ENCODE data around the gene EML4.
A peak's percentile ranks its signal among the peaks of the same experiment; 100 is the strongest.

The EML4 gene

DNA sequence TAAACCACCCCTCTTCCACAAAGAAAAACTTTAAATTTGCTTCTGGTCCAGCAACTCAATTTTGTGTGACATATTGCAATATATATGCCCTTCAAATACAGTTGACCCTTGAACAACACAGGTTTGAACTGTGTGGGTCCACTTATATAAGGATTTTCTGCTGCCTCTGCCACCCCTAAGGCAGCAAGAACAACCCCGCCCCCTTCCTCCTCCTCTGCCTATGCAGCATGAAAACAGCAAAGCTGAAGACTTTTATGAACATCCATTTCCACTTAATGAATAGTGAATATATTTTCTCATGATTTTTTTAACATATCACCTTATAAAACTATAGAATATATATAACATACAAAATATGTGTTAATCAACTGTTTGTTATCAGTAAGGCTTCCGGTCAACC is 58.3 kb downstream of the EML4 start:
- no peak for DNase-seq

DNA sequence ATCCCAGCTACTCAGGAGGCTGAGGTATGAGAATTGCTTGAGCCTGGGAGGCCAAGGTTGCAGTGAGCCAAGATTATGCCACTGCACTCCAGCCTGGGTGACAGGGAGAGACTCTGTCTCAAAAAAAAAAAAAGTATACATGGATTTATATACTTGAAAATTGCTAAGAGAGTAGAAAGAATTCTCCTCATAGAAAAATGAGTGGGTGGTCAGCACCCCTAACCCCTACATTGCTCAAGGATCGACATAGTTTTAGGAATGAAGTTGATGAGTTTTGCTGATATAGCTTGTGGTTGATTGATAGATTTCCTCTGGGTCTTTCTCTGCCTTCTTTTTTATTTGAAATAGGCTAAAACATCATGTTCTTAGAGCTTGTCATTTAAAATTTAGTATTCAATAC is 58.9 kb downstream of the EML4 start:
- DNase-seq: no peak

DNA sequence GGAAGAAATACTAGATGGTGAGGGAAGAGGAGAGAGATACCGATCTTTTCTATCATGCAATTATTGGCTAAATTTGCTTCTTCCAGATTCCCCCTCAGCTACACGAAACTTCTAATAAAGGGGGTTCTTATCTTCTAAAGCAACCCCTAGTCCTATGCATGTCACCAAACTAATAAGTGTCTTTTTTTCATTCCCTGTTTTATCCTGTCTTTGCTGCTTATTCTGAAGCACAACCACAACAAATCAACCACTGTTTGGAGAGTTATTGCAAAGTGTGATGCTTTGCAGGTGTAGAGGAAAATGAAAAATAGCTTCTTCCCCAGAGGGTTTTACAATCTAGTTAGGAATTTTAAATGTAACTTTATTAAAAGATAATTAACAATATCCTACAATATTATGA is 60.8 kb downstream of the EML4 start:
- DNase-seq: no peak

DNA sequence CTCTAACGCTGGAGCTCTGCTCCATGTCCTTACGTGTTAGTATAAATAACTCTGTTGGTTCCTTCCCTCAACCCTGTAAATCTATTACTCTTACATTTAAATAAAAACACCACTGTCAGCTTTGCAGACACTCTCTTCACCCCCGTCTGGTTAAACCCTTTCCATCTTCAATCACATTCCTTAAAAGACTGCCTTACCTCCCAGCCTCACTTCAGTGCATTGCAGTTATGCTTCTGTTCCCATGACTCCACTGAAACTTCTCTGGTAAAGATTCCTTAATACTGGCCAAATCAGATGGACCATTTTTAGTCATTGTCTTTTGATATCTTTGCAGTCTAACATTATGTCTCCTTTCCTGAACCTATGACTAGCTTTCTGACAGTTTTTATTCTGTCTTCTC is 61.7 kb downstream of the EML4 start:
- DNase-seq: no peak

DNA sequence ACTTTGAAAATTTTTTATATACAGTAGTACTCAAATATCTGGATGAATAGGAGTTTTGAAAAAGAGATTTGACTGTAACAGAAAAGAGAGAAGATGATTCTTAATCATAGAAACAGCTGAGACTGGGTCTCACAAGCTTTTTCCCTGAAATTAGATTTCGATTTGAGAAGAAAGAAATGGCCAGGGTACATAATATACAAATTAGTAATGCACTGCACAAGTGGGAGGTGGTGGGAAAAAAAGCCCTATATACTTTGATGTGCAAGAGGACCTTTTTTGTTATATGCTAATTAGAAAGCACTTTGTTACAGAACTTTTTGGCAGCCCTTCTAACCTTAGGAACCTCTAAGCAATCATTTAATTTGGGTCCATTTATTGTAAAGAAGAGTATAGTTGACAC is 62.9 kb downstream of the EML4 start:
- no peak for DNase-seq

DNA sequence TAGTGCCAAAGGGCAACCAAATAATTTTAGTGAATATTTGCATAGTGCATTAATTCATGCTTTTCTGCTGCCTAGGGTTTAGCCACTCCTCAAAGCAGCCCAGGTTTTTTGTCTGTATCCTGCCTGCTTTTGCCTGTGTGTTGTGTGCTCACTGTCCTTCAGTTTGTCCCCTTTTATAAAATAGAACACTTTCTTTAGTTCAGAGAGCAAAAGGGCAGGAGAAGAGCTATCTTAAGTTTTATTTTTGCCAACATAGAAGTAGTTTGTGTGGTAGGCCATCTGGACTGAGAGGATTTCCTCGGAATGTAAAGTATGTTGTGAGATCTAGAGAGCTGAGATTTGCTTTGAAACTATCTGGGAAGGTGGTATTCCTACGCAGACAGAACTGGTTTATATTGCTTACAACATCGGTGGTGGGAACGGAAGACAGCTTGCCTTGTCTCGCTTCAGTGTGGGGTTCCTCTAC is 64.9 kb downstream of the EML4 start:
- no peak for DNase-seq

DNA sequence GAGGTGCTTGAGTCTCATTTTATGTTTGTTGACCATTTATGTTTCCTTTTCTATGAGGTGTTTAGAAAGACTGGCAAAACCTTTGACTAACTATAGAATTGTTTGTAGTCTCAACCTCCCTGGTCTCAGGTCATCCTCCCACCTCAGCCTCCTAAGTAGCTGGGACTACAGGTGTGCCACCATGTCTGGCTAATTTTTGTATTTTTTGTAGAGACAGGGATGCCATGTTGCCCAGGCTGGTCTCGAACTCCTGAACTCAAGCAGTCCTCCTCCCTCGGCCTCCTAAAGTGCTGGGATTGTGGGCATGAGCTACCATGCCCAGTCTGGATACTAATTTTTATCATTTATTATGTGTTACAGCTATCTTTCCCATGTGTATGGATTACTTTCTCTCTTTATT is 67.8 kb downstream of the EML4 start:
- DNase-seq: no peak

DNA sequence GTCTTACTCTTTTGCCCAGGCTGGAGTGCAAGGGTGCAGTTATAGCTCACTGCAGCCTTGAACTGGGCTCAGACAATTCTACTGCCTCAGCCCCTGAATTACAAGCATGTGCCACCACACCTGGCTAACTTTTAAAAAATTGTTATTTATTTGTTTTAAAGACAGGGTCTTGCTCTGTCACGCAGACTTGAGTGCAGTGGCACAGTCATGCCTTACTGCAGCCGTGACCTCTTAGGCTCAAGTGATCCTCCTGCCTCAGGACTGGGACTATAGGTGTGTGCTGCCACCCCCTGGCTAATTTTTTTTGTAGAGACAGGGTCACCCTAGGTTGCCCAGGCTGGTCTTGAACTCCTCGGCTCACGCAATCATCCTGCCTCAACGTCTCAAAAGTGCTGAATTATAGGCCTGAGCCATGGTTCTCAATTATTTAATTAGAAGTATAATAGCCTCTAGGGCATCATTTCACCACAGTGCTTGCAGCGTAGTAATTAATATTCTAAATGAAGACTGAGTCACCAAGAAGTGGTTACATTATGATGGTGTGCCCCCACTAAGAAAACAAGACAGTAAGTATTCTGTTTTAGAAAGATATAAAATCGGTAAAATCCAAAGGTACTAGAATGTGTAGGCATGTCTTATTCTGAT is 69.6 kb downstream of the EML4 start:
- DNase-seq: peak; percentile 36

DNA sequence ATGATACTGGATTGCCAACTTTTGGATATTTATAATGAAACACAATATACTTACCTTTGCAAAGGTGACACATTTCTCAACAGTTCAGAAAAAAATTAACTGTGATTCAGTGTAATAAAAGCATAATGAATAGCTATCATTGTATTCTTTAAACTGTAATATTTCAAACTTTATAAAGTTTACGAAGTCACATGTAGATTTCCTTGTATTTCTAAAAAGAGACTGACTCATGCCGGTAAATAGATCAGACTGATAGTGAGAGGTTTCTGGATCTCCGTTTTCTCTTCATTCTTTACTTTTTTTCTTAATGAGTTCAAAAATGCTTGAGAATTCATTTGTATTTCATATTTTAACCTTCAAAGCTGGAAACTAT is 70.1 kb downstream of the EML4 start:
- DNase-seq: no peak

DNA sequence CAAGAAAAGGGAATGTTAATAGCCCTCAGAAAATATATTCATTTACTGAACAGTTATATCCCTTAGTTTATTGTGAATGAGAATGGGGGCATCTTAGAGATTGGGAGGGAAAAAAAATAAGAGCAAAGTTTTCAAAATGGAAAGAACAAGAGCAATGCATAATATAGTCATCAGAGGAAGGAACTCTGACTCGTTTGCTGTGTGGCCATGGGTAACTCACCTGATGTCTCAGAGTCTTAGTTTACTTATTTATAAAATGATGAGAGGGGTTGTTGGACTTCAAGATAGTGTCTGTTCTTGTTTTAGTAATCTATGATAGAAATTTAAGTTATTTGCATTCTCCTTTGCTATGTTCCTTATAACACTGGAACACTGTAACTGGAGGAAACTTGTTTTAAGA is 70.7 kb downstream of the EML4 start:
- DNase-seq: no peak

DNA sequence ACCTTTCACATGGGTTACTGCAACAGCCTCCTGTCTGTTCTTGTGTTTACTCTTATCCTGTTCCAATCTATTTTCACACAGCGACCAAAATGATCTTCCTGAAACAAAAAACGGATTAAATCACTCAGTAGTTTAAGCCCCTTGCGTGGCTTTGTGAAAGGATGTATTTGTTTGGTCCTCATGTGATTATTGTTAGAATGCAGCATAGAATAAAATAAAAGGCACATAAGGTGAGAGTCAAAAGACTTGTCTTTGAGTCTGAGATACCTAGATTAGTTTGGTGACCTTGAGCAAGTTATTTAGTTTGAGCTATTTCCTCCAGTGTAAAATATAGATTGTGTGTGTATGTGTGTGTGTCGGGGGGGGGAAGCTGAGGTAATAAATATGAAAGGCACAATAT is 72.4 kb downstream of the EML4 start:
- DNase-seq: no peak

DNA sequence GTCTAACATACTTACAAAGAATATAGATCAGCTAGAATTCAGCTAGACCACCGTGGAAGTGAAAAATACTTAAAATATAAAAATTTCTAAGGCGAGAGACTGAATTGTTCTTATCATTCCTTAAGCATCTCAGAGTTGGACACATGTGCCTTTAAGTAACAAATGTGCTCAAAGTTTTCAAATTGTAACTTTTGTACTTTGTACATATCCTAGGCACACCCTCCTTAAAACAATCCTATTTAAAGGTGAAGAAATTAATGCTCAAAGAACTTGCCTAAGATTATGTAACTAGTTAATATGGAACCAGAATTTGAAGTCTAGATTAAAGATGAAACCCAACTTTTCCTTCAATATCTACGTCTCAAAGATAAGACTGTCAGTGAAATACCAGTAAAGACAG is 74.1 kb downstream of the EML4 start:
- DNase-seq: no peak

DNA sequence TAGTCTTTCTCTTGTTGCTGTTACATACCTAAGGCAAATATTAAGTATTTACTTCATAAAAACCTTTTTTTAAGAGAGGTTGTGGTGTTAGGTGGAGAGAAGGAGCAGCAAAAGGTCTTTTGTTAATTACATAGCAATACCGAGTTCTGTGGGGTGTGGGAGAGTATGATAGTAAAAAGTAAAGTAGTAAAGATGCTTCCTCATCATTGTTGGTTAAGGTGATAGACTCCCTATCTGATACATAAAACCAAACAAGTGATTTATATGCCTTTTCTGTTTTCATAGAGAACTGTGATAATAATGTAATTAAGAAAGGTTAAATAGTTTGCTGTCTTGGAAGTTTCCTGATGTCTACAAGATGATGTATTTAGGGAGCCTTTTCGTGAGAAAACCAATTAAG is 75.4 kb downstream of the EML4 start:
- no peak for DNase-seq

DNA sequence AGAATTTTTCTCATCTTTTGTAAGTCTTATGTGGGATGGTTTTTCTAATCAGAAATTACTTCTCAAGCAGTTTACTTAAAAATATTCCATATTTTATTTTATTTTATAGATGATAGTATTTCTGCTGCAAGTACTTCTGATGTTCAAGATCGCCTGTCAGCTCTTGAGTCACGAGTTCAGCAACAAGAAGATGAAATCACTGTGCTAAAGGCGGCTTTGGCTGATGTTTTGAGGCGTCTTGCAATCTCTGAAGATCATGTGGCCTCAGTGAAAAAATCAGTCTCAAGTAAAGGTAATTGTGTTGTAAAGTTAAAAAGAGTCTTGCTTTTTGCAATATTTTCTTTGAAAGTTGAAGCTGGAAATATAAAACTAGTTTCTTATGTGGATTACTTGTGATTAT is 76.2 kb downstream of the EML4 start:
- DNase-seq: no peak

DNA sequence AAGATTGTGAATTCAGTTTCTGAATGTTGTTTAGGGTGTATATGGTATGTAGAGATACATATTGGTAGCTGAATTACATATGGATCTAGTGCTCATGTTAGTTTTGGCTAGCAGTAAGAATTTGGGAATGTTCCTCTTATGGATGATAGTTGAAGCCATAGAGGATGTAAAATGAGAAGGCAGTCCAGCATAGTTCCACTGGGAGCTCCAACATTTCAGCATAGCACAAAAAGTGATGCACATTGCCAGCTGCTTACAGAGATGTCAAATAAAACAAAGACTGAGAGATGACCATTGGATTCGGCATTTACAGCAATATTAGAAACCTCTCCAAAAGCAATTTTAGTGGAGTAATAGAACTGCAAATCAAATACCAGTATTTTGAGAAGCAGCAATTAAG is 77.4 kb downstream of the EML4 start:
- no peak for DNase-seq

DNA sequence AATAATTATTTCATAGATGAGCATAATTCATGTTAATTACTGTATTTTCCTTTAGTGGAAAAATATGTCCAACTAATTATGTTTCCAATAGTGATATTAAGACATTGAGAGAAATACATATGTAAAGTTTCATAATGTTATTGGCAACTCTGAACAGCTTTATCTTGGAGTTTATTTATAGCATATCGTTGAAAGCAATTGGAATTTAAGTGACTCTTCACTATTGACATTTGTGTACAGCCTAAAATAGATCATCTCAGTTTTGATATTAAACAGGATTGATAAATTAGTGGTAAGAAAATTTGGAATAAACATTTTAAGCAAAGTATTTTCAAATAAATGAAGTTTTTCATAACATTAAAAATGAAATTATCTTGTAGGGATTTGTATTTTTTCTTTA is 79.7 kb downstream of the EML4 start:
- no peak for DNase-seq

DNA sequence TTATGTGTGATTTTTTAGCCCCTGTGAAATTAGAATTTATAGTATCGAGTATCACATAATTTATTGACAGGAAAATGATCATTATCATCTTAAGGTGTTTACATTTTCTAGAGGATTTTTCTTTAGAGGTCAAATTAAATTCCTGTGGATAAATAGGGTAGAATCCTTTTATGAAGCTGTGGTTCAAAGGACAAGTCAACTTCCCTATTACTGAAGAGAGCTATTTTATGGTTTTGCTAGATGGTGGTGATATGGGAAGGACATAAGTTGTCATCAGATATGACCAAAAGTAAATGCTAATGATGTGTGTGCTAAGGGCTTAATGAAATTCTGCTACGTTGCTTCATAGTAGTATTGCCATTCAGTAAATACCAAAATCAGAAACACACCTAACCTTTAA is 80.1 kb downstream of the EML4 start:
- no peak for DNase-seq

DNA sequence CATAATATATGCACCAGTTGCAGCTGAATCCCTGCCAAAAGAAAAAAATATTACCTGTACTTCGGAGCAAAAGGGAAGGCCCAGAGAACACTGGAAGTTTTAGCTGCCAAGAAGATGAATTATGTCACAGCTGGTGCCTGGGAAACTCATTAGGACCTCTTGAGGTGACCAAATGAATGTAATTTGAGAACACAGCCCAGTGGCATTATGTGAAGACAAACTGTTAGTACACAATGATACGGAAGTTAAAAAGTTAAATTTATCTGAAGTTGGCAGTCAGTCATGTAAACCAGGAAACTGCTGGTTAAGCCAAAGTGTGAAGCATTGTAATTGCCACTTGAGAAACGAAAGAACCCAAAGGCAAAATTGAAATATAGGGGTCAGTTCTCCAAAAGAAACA is 80.7 kb downstream of the EML4 start:
- no peak for DNase-seq

DNA sequence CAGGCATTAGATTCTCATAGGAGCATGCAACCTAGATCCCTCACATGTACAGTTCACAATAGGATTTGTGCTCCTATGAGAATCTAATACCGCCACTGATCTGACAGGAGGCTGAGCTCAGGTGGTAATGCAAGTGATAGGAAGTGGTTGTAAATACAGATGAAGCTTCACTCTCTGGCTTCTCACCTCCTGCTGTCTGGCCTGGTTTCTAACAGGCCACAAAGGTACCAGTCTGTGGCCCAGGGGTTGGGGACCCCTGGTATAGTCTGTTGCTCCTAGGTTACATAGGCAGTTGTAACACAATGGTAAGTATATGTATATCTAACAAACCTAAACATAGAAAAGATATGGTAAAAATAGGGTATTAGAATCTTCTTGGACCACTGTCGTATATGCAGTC is 81.8 kb downstream of the EML4 start:
- DNase-seq: no peak

DNA sequence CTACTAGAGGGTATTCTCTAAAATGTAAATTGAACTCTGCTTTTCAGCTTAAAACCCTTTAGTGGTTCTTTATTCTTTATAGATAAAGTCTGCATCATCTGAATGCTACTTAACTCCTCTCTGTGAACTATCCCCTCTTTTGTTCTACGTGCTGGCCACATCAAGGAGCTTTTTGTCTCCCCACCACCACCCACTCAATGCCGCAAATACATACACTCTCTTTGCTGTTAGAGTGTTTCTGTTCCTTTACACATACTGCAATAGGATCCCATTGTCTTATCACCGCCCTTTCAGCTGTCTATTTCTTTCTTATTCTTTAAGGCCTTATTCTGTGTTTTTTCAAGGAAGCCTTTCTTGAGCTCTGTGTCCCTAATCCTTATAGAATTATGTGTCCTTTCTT is 83.3 kb downstream of the EML4 start:
- DNase-seq: no peak

DNA sequence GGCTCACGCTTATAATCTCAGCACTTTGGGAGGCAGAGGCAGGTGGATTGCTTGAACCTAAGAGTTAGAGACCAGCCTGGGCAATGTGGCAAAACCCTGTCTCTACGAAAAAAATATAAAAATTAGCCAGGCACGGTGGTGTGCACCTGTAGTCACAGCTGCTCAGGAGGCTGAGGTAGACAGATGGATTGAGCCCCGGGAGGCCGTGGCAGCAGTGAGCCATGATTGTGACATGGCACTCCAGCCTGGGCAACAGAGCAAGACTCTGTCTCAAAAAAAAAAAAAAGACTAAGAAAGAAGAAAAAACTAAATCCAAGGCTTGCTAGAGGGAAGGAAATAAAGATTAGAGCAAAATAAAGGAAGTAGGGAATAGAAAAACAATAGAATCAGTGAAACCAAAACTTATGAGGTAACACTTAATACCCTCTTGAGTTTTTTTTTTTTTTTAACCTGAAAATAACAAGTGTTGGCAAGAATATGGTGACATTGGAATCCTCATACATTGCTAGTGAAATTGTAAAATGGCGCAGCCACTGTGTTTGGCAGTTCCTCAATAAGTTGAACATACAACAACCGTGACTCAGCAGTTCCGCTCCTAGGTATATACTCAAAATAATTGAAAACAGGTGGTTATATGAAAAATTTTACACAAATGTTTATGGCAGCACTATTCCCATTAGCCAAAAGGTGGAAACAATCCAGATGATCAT is 85.2 kb downstream of the EML4 start:
- DNase-seq: no peak

DNA sequence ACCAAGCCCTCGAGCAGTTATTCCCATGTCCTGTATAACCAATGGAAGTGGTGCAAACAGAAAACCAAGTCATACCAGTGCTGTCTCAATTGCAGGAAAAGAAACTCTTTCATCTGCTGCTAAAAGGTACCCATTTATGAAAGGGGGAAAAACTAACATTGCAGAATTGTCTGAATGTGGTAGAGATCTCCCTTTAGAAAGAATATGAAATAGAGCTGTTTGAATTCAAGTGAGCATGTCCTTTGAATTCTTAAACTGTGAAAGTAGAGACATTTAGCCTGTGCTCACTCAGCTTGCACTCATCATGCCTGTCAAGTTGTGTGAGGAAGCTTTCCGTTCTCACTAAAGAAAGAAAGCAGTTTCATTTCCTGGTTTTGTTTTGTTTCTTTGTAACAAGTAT is 87.4 kb downstream of the EML4 start:
- no peak for DNase-seq

DNA sequence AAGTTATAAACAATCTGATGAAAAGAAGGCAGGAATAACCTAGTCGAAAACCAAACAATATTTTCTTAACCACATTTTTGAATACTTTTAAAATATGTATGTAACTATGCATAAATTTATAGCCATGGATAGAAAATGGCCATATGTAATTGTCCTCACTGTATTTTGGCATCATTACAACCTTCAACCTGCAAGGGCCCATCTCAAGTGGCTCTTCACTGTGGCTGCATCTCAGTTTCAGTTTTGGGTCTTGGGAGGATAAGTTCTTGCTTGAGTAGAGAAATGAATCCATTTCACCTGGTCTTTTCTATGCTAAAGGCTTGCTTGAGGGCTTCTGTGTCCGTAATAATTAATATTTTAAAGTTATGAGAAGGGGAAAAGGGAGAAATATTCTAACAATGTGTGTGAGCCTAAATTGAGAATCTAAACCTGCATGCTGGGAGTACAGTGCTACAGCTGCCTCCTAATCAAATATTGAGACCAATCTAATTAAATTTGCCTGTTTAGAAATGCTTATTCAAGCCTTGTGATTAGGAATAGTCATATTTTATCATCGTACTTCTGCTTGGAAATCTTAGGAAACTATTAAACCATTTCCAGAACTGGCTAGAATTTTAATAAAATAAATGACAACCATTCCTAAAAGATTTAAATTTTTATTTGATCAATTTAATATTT is 92.5 kb downstream of the EML4 start:
- DNase-seq: no peak

DNA sequence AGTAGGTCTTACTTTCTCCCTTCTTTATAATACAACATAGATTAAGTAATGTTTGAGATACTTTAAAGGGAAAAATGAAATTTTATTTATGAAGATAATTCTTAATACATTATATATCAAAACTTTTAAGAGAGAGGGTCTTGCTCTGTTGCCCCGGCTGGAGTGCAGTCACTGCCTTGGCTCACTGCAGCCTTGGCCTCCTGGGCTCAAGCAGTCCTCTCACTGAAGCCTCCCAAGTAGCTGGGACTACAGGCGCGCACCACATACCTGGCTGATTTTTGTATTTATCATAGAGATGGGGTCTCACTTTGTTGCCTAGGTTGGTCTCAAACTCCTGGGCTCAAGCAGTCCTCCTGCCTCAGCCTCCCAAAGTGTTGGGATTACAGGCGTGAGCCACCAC is 97.1 kb downstream of the EML4 start:
- no peak for DNase-seq

DNA sequence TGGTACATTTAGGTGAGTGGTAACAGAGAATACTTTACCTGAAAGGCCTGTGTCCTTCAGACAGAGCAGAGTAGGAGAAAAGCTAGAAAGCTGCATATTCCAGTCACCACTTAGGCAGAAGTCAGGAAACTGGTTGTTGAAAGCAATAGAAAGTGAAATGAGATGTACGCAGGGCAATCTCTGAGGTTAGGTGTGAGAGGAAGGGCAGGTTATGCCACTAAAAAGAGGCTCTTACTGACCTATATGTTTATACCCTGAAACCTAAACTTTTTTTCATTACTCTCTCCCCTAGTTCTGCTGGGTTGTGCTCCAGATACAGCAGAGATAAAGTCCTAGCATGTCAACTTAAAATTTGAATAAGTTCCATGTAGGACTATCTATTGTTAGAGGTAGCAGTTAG is 98.4 kb downstream of the EML4 start:
- no peak for DNase-seq
